ENCODE data around the gene ZNF729. TPM values are rescaled to one million over a fixed set of nuclear protein-coding genes. Genes with fewer than 3 reads are reported as not detected.
"Not testable (repeated sequence)": the region's sequence is repeated elsewhere in the genome, so short reads cannot be mapped to it uniquely, and the experiment has no call there.

The ZNF729 gene
- total RNA-seq, 4 donors from 2014 or later, result not detected

- no peak overlapping the region for H3K27ac ChIP-seq
- WGBS, 2 donors, result 7 to 22% methylated on average over 4 to 15 of the region's 37 CpGs
- DNase-seq (ENCODE audit: low spot score in 2 of 2), result no peak
These were observed 24.6 kb upstream of the ZNF729 start for GRCh38 chr19:22261596-22261995.

GRCh38 chr19:22263121-22263520 lies 23.1 kb upstream of the ZNF729 start:
- DNase-seq (ENCODE audit: low spot score in 2 of 2), result no peak
- WGBS, 2 donors, result 83 to 89% methylated on average over 5 of the region's 5 CpGs
- H3K27me3 ChIP-seq, result no peaks in the 10 kb centered on the region
- H3K4me3 ChIP-seq, result no peak overlapping the region
- TF ChIP-seq CTCF (IDR thresholded peaks at IDR 0.05) (no peak), POLR2A (IDR thresholded peaks at IDR 0.05) (no peak), EP300 (IDR thresholded peaks at IDR 0.05) (no peak)
- H3K4me1 ChIP-seq, result no peaks in the 10 kb centered on the region
- H3K36me3 ChIP-seq, result no peaks in the 10 kb centered on the region
- H3K9me3 ChIP-seq, result peaks cover 0 to 34% (median 0%) of the 10 kb centered on the region in 4 donors
- H3K27ac ChIP-seq, result no peak overlapping the region

More at GRCh38 chr19:22261596-22261995, 24.6 kb upstream of the ZNF729 start:
- H3K36me3 ChIP-seq, result no peaks in the 10 kb centered on the region
- TF ChIP-seq CTCF (IDR thresholded peaks at IDR 0.05), result no peak
- no peak overlapping the region for H3K4me3 ChIP-seq
- H3K9me3 ChIP-seq, result peaks cover 0 to 45% (median 0%) of the 10 kb centered on the region in 4 donors
- no peaks in the 10 kb centered on the region for H3K27me3 ChIP-seq
- H3K4me1 ChIP-seq, result no peaks in the 10 kb centered on the region

- not testable (repeated sequence) for H3K36me3 ChIP-seq; H3K4me1 ChIP-seq; H3K27ac ChIP-seq; H3K27me3 ChIP-seq; DNase-seq (ENCODE audit: low spot score in 2 of 2); H3K4me3 ChIP-seq
- H3K9me3 ChIP-seq, result peaks cover 0 to 53% (median 0%) of the 10 kb centered on the region in 4 donors
- 95 to 97% methylated on average over 19 to 27 of the region's 27 CpGs for WGBS, 2 donors
These were observed 35.3 kb downstream of the ZNF729 start for GRCh38 chr19:22321554-22321953.

GRCh38 chr19:22326219-22326618 lies 40.0 kb downstream of the ZNF729 start:
- H3K4me3 ChIP-seq, result no peak overlapping the region
- H3K27me3 ChIP-seq, result no peaks in the 10 kb centered on the region
- TF ChIP-seq EP300 (IDR thresholded peaks at IDR 0.05) (no peak), POLR2A (IDR thresholded peaks at IDR 0.05) (no peak), CTCF (IDR thresholded peaks at IDR 0.05) (no peak)
- no peaks in the 10 kb centered on the region for H3K4me1 ChIP-seq
- 76 to 80% methylated on average over 4 of the region's 4 CpGs for WGBS, 2 donors
- no peak overlapping the region for H3K27ac ChIP-seq
- DNase-seq (ENCODE audit: low spot score in 2 of 2), result no peak
- peaks cover 0 to 54% (median 0%) of the 10 kb centered on the region in 4 donors for H3K9me3 ChIP-seq
- no peaks in the 10 kb centered on the region for H3K36me3 ChIP-seq

GRCh38 chr19:22327321-22327720 lies 41.1 kb downstream of the ZNF729 start:
- Histone ChIP-seq H3K9me3 (peaks cover 0 to 51% (median 0%) of the 10 kb centered on the region in 4 donors), H3K4me1 (no peaks in the 10 kb centered on the region), H3K36me3 (no peaks in the 10 kb centered on the region), H3K27ac (no peak overlapping the region), H3K27me3 (no peaks in the 10 kb centered on the region), H3K4me3 (no peak overlapping the region)
- DNase-seq (ENCODE audit: low spot score in 2 of 2), result no peak
- 79 to 84% methylated on average over 3 of the region's 3 CpGs for WGBS, 2 donors
- TF ChIP-seq POLR2A (IDR thresholded peaks at IDR 0.05), result no peak
- no peak for TF ChIP-seq CTCF (IDR thresholded peaks at IDR 0.05)
- no peak for TF ChIP-seq EP300 (IDR thresholded peaks at IDR 0.05)

GRCh38 chr19:22331521-22331920 lies 45.3 kb downstream of the ZNF729 start:
- no peak overlapping the region for H3K27ac ChIP-seq
- DNase-seq (ENCODE audit: low spot score in 2 of 2), result no peak
- peaks cover 0 to 51% (median 0%) of the 10 kb centered on the region in 4 donors for H3K9me3 ChIP-seq
- no peaks in the 10 kb centered on the region for H3K4me1 ChIP-seq
- TF ChIP-seq CTCF (IDR thresholded peaks at IDR 0.05), result no peak
- no peak for TF ChIP-seq EP300 (IDR thresholded peaks at IDR 0.05)
- TF ChIP-seq POLR2A (IDR thresholded peaks at IDR 0.05), result no peak
- 85 to 88% methylated on average over 3 of the region's 3 CpGs for WGBS, 2 donors
- no peaks in the 10 kb centered on the region for H3K36me3 ChIP-seq
- no peaks in the 10 kb centered on the region for H3K27me3 ChIP-seq
- no peak overlapping the region for H3K4me3 ChIP-seq
